ENCODE results near the gene THRB. TPM values are rescaled to one million over a fixed set of nuclear protein-coding genes. Genes with fewer than 3 reads are reported as not detected.
A peak's percentile ranks its signal among the peaks of the same experiment; 100 is the strongest.

THRB gene
- total RNA-seq, 3 donors from 2014 or later, result 29.8 to 40.2 (median 39.2) TPM

DNA sequence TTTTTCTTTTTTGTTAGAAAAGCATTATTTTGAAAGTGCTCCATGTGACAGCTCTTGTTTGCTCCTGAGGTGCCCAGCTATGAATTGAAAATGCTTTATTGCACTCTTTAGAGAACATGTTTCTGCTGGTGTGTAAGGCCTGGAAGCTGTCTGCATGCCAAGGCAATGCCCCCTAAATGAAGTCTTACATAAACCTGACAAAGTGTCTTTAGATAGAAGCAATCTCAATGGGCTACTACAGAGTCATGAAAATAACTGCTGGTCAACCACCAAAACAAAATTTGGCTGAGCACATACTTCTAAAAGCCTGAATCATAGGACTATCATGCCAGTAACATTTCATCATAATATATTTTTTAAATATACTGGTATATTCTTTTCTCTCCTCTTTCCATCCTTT, 178.7 kb downstream of the THRB start:
- Histone ChIP-seq H3K9me3 (no peaks in the 10 kb centered on the region), H3K4me3 (no peak overlapping the region), H3K27ac (no peak overlapping the region), H3K27me3 (no peaks in the 10 kb centered on the region), H3K4me1 (no peaks in the 10 kb centered on the region), H3K36me3 (no peaks in the 10 kb centered on the region)
- no peak for DNase-seq (ENCODE audit: low spot score in 2 of 2)
- intact Hi-C loops (cut with DNase I; ENCODE audit: low total_unique reads), result no loop called here
- TF ChIP-seq, protein P1, sequence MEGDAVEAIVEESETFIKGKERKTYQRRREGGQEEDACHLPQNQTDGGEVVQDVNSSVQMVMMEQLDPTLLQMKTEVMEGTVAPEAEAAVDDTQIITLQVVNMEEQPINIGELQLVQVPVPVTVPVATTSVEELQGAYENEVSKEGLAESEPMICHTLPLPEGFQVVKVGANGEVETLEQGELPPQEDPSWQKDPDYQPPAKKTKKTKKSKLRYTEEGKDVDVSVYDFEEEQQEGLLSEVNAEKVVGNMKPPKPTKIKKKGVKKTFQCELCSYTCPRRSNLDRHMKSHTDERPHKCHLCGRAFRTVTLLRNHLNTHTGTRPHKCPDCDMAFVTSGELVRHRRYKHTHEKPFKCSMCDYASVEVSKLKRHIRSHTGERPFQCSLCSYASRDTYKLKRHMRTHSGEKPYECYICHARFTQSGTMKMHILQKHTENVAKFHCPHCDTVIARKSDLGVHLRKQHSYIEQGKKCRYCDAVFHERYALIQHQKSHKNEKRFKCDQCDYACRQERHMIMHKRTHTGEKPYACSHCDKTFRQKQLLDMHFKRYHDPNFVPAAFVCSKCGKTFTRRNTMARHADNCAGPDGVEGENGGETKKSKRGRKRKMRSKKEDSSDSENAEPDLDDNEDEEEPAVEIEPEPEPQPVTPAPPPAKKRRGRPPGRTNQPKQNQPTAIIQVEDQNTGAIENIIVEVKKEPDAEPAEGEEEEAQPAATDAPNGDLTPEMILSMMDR (IDR thresholded peaks at IDR 0.05), result no peak
- no peak for TF ChIP-seq POLR2A (IDR thresholded peaks at IDR 0.05)
- TF ChIP-seq POLR2AphosphoS5 (IDR thresholded peaks at IDR 0.05), result no peak

DNA sequence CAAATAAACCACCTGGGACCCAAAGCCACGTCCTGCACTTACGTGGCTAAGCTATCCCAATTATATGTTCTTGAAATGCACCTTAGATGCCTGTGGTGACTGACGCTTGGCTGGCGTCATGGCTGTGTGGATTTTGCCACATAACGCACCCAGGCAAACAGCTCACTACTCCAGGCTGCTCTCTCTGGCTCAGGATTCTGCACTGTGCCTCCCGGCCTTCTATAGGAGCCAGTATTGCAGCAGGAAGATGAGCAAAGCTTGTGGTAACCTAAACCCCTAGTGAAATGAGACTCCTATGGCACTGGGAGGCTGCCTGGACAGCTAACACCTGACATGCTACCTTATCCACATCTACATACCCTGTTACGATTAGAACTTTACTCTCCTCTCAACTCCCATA, 179.3 kb downstream of the THRB start:
- TF ChIP-seq POLR2A (IDR thresholded peaks at IDR 0.05), result no peak
- TF ChIP-seq POLR2AphosphoS5 (IDR thresholded peaks at IDR 0.05), result no peak
- TF ChIP-seq, protein P1 (IDR thresholded peaks at IDR 0.05), result no peak
- intact Hi-C loops (cut with DNase I; ENCODE audit: low total_unique reads), result no loop called here
- DNase-seq (ENCODE audit: low spot score in 2 of 2), result no peak
- no peak overlapping the region for H3K27ac ChIP-seq
- H3K4me3 ChIP-seq, result no peak overlapping the region
- no peaks in the 10 kb centered on the region for H3K36me3 ChIP-seq
- H3K27me3 ChIP-seq, result no peaks in the 10 kb centered on the region
- H3K9me3 ChIP-seq, result no peaks in the 10 kb centered on the region
- H3K4me1 ChIP-seq, result no peaks in the 10 kb centered on the region

DNA sequence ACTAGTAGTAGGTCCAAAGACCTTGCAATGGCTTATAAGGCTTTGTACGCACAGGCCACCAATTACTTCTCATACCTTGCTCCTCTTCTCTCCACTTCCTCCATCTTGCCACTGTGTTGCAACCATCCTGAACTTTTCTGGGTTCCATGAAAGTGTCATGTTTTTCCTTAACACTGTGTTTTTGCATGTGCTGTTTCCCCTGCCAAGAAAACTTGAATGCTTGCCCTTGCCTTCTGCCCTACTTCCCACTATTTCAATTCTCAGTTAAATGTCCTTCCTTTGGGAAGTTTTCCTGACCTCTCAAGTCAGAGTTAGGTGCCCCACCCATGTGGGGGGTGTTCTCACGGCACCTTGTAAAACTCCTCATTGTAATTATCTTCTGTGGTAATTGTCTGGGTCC, 182.8 kb downstream of the THRB start:
- H3K27ac ChIP-seq, result peak overlapping the region in 1 of 2 donors; percentile 1
- no peaks in the 10 kb centered on the region for H3K36me3 ChIP-seq
- DNase-seq (ENCODE audit: low spot score in 2 of 2), result no peak
- no peak overlapping the region for H3K4me3 ChIP-seq
- no peaks in the 10 kb centered on the region for H3K4me1 ChIP-seq
- H3K9me3 ChIP-seq, result no peaks in the 10 kb centered on the region
- TF ChIP-seq POLR2A (IDR thresholded peaks at IDR 0.05) (no peak), POLR2AphosphoS5 (IDR thresholded peaks at IDR 0.05) (no peak)
- intact Hi-C loops (cut with DNase I; ENCODE audit: low total_unique reads), result no loop called here
- no peaks in the 10 kb centered on the region for H3K27me3 ChIP-seq

DNA sequence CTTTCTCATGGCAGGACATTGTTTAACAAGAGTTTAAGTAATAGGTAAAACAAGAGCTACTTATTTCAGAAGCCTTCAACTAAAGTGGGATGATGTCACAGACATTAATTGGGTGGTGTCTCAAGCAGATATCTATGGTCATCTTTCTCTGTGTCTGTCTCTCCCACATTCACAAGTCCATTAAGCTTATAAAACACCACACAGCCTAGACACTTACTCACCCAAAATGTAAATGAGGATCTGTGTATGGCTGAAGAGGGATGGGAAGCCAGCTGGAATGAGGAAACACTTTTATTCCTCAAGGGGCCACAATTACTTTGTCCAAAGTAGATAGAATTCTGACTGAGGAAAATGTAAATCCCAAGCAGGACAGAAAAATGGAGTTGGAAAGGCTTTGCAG, 183.8 kb downstream of the THRB start:
- TF ChIP-seq, protein P1 (IDR thresholded peaks at IDR 0.05), result no peak
- no peak for TF ChIP-seq POLR2AphosphoS5 (IDR thresholded peaks at IDR 0.05)
- TF ChIP-seq POLR2A (IDR thresholded peaks at IDR 0.05), result no peak
- H3K4me3 ChIP-seq, result no peak overlapping the region
- DNase-seq (ENCODE audit: low spot score in 2 of 2), result no peak
- H3K4me1 ChIP-seq, result peaks cover 0 to 2% of the 10 kb centered on the region in 2 donors
- no peaks in the 10 kb centered on the region for H3K9me3 ChIP-seq
- intact Hi-C loops (cut with DNase I; ENCODE audit: low total_unique reads), result no loop called here
- H3K36me3 ChIP-seq, result no peaks in the 10 kb centered on the region
- H3K27me3 ChIP-seq, result no peaks in the 10 kb centered on the region
- no peak overlapping the region for H3K27ac ChIP-seq

DNA sequence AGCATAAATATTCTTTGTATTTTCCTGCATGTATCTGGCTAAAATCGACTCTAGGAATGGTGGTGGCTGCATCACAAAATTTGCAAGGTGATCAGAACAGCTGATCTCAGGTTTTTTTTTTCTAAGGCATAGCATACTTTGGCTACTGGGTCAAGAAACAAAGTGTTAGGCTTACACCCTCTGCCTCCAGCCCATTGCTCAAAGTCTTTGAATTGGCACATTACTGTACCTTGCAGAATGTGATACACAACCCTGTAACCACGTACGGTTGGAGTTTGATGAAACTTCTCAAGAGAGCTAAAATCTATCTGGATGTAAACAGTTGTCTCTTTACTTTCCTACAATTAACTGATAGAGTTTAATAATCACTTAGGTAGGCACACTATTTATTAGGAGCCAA, 188.1 kb downstream of the THRB start:
- intact Hi-C loops (cut with DNase I; ENCODE audit: low total_unique reads), result no loop called here
- DNase-seq (ENCODE audit: low spot score in 2 of 2), result no peak
- no peak overlapping the region for H3K4me3 ChIP-seq
- TF ChIP-seq, protein P1 (IDR thresholded peaks at IDR 0.05), result no peak
- TF ChIP-seq POLR2A (IDR thresholded peaks at IDR 0.05) (no peak), POLR2AphosphoS5 (IDR thresholded peaks at IDR 0.05) (no peak)
- H3K36me3 ChIP-seq, result no peaks in the 10 kb centered on the region
- H3K9me3 ChIP-seq, result no peaks in the 10 kb centered on the region
- H3K27me3 ChIP-seq, result no peaks in the 10 kb centered on the region
- H3K4me1 ChIP-seq, result peaks cover 0 to 5% of the 10 kb centered on the region in 2 donors
- H3K27ac ChIP-seq, result no peak overlapping the region
